Sigmoid colon (tissue), 4 donors: ENCODE data around the gene COX20.

Experiments used
- POLR2A ChIP-seq, 2 donors: fragments of 450-650 bp; IDR thresholded peaks; one replicate each; pipeline ENCODE4 v1.6.1; 2016; ENCODE audit warnings: antibody characterized with exemption in 2 of 2, mild to moderate bottlenecking in 2 of 2, moderate library complexity in 2 of 2
- POLR2AphosphoS5 ChIP-seq, 4 donors: sonication (generic); formaldehyde crosslinking; IDR thresholded peaks; one replicate each; pipeline ENCODE4 v1.6.1; 2017; ENCODE audit warnings: antibody characterized with exemption in 4 of 4
- TF ChIP-seq, protein P1 (sequence below), 4 experiments: fragments of 450-650 bp in 3 of 4; fragments of 200-600 bp in 1 of 4; IDR thresholded peaks; one replicate each; pipeline ENCODE4 v1.5.1; 2016 to 2019; ENCODE audit warnings: antibody characterized with exemption in 4 of 4, mild to moderate bottlenecking in 3 of 4, moderate library complexity in 2 of 4

DNA sequence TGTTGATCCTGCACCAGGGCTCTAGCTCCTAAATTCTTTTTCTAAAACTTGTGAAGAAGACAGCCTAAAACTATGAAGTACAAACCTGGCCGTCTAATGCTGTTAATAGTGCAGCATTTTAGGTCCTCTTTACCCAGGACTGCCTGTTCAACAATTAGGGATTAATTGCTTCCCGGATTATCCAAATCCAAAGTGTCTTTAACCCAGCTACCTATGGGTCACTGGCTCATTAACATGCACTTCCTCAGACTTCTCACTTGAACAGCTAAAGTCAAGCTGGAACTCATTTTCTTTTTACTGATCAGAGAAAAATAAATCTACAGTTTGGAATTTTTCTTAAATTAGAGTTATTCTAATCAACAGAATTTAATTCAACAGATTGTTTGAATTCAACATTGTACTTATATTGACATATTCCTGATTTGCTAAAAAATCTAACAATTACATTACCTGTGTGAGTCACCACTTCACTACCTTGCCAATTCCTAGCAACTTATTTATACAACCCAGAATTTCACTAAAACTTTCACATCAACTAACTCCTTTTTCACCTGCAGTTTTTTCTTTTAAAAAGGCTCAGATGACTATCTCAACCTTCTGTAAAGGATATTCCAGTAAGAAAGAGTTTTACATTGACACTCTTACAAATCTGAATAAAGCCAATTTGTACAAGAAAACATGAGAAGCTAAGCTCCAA is 25.6 kb downstream of the COX20 start:
- TF ChIP-seq, protein P1, sequence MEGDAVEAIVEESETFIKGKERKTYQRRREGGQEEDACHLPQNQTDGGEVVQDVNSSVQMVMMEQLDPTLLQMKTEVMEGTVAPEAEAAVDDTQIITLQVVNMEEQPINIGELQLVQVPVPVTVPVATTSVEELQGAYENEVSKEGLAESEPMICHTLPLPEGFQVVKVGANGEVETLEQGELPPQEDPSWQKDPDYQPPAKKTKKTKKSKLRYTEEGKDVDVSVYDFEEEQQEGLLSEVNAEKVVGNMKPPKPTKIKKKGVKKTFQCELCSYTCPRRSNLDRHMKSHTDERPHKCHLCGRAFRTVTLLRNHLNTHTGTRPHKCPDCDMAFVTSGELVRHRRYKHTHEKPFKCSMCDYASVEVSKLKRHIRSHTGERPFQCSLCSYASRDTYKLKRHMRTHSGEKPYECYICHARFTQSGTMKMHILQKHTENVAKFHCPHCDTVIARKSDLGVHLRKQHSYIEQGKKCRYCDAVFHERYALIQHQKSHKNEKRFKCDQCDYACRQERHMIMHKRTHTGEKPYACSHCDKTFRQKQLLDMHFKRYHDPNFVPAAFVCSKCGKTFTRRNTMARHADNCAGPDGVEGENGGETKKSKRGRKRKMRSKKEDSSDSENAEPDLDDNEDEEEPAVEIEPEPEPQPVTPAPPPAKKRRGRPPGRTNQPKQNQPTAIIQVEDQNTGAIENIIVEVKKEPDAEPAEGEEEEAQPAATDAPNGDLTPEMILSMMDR (IDR thresholded peaks at IDR 0.05): no peak
- TF ChIP-seq POLR2AphosphoS5 (IDR thresholded peaks at IDR 0.05) (no peak), POLR2A (IDR thresholded peaks at IDR 0.05) (no peak)
